RPMI7951 (cell line): ENCODE data around the gene SMG5. TPM values are rescaled to one million over a fixed set of nuclear protein-coding genes. Genes with fewer than 3 reads are reported as not detected.
A peak's percentile ranks its signal among the peaks of the same experiment; 100 is the strongest.
"Not testable (repeated sequence)": the region's sequence is repeated elsewhere in the genome, so short reads cannot be mapped to it uniquely, and the experiment has no call there.

ENCODE experiments used
- DNase-seq: peaks from one replicate; pipeline ENCODE4 v3.0.0-alpha.2; 2012; ENCODE audit warnings: low read depth
- total RNA-seq: library from RNA; depleted of rRNA; stranded (reverse); fragments of >200 nt; shearing (Covaris generic); gene quantifications from 2 replicates; pipeline ENCODE4 v1.2.3, GENCODE V29; 2014

The SMG5 gene
- total RNA-seq, 1 experiment from 2014 or later, result 48.4 TPM

GRCh38 chr1:156244126-156244525 lies 38.5 kb downstream of the SMG5 start:
- no peak for DNase-seq

GRCh38 chr1:156242738-156243137 lies 39.9 kb downstream of the SMG5 start:
- DNase-seq, result no peak

GRCh38 chr1:156241926-156242325 lies 40.7 kb downstream of the SMG5 start, which contains the start of gene BGLAP:
Gene BGLAP, plus strand, starts transcription at chr1:156242184. Its CDS starts 48 bp downstream, at chr1:156242232.
- DNase-seq, result peak; percentile 83

- DNase-seq, result peak; percentile 90
Observed at GRCh38 chr1:156241311-156241811, 41.3 kb downstream of the SMG5 start.

GRCh38 chr1:156238248-156238647 lies 44.4 kb downstream of the SMG5 start:
- no peak for DNase-seq

GRCh38 chr1:156236164-156236563 lies 46.5 kb downstream of the SMG5 start:
- no peak for DNase-seq

- DNase-seq, result peak; percentile 73
Observed at GRCh38 chr1:156233426-156234127, 49.0 kb downstream of the SMG5 start.

GRCh38 chr1:156232201-156232894 lies 50.3 kb downstream of the SMG5 start:
- DNase-seq, result no peak

GRCh38 chr1:156230473-156230837 lies 52.2 kb downstream of the SMG5 start:
- no peak for DNase-seq

GRCh38 chr1:156229809-156230472 lies 52.7 kb downstream of the SMG5 start:
- no peak for DNase-seq

GRCh38 chr1:156228501-156228900 lies 54.1 kb downstream of the SMG5 start:
- no peak for DNase-seq

- DNase-seq, result no peak
Observed at GRCh38 chr1:156226782-156227181, 55.8 kb downstream of the SMG5 start.

- no peak for DNase-seq
Observed at GRCh38 chr1:156226116-156226538, 56.5 kb downstream of the SMG5 start.

GRCh38 chr1:156225677-156226014 lies 57.0 kb downstream of the SMG5 start:
- DNase-seq, result no peak

GRCh38 chr1:156221986-156222692 lies 60.5 kb downstream of the SMG5 start:
- no peak for DNase-seq

- no peak for DNase-seq
Observed at GRCh38 chr1:156220226-156220625, 62.4 kb downstream of the SMG5 start.

- DNase-seq, result no peak
Observed at GRCh38 chr1:156217871-156218270, 64.8 kb downstream of the SMG5 start.

GRCh38 chr1:156216361-156217086 lies 66.1 kb downstream of the SMG5 start:
- DNase-seq, result not testable (repeated sequence)

- peak; percentile 77 for DNase-seq
Observed at GRCh38 chr1:156214024-156214748, 68.4 kb downstream of the SMG5 start.

- DNase-seq, result no peak
Observed at GRCh38 chr1:156213644-156213966, 69.0 kb downstream of the SMG5 start.
